ENCODE measurements around the gene EBP. TPM values are rescaled to one million over a fixed set of nuclear protein-coding genes. Genes with fewer than 3 reads are reported as not detected.
A peak's percentile ranks its signal among the peaks of the same experiment; 100 is the strongest.

Gene EBP
- total RNA-seq, 1 donor from 2014 or later: 73.1 TPM

GRCh38 chrX:48492293-48492910 is 29.2 kb upstream of the EBP start:
- peaks cover 6% of the 10 kb centered on the region for H3K9me3 Mint-ChIP-seq (ENCODE audit: low read depth)
- H3K27ac Mint-ChIP-seq: no peak overlapping the region
- no peak for TF ChIP-seq CTCF (IDR thresholded peaks at IDR 0.05; ENCODE audit: unreplicated experiment)

GRCh38 chrX:48493890-48494364 is 27.7 kb upstream of the EBP start:
- H3K4me3 Mint-ChIP-seq (ENCODE audit: low read depth): no peak overlapping the region
- no peaks in the 10 kb centered on the region for H3K4me1 Mint-ChIP-seq (ENCODE audit: low read depth)
- no peak for DNase-seq (ENCODE audit: low spot score, unreplicated experiment)
- no peaks in the 10 kb centered on the region for H3K36me3 Mint-ChIP-seq (ENCODE audit: insufficient read depth)
- no peaks in the 10 kb centered on the region for H3K27me3 Mint-ChIP-seq
- H3K27ac Mint-ChIP-seq: no peak overlapping the region
- TF ChIP-seq CTCF (IDR thresholded peaks at IDR 0.05; ENCODE audit: unreplicated experiment): peak; percentile 49
- peaks cover 2% of the 10 kb centered on the region for H3K9me3 Mint-ChIP-seq (ENCODE audit: low read depth)

More at GRCh38 chrX:48492293-48492910, 29.2 kb upstream of the EBP start:
- H3K27me3 Mint-ChIP-seq: no peaks in the 10 kb centered on the region
- no peaks in the 10 kb centered on the region for H3K36me3 Mint-ChIP-seq (ENCODE audit: insufficient read depth)
- H3K4me3 Mint-ChIP-seq (ENCODE audit: low read depth): no peak overlapping the region
- no peaks in the 10 kb centered on the region for H3K4me1 Mint-ChIP-seq (ENCODE audit: low read depth)
- DNase-seq (ENCODE audit: low spot score, unreplicated experiment): no peak

GRCh38 chrX:48496660-48497059 is 24.9 kb upstream of the EBP start:
- Mint-ChIP-seq H3K27ac (peak overlapping the region; percentile 1), H3K4me1 (ENCODE audit: low read depth) (no peaks in the 10 kb centered on the region), H3K36me3 (ENCODE audit: insufficient read depth) (no peaks in the 10 kb centered on the region), H3K27me3 (no peaks in the 10 kb centered on the region), H3K4me3 (ENCODE audit: low read depth) (no peak overlapping the region), H3K9me3 (ENCODE audit: low read depth) (peaks cover 7% of the 10 kb centered on the region)
- no peak for TF ChIP-seq CTCF (IDR thresholded peaks at IDR 0.05; ENCODE audit: unreplicated experiment)
- DNase-seq (ENCODE audit: low spot score, unreplicated experiment): no peak

- H3K27ac Mint-ChIP-seq: no peak overlapping the region
- no peak overlapping the region for H3K4me3 Mint-ChIP-seq (ENCODE audit: low read depth)
- DNase-seq (ENCODE audit: low spot score, unreplicated experiment): no peak
- no peaks in the 10 kb centered on the region for H3K4me1 Mint-ChIP-seq (ENCODE audit: low read depth)
- peaks cover 8% of the 10 kb centered on the region for H3K9me3 Mint-ChIP-seq (ENCODE audit: low read depth)
- no peaks in the 10 kb centered on the region for H3K36me3 Mint-ChIP-seq (ENCODE audit: insufficient read depth)
- H3K27me3 Mint-ChIP-seq: no peaks in the 10 kb centered on the region
- no peak for TF ChIP-seq CTCF (IDR thresholded peaks at IDR 0.05; ENCODE audit: unreplicated experiment)
These were observed 23.7 kb upstream of the EBP start for GRCh38 chrX:48497871-48498270.

- peaks cover 9% of the 10 kb centered on the region for H3K9me3 Mint-ChIP-seq (ENCODE audit: low read depth)
- H3K27me3 Mint-ChIP-seq: no peaks in the 10 kb centered on the region
- DNase-seq (ENCODE audit: low spot score, unreplicated experiment): no peak
- H3K27ac Mint-ChIP-seq: no peak overlapping the region
- H3K4me1 Mint-ChIP-seq (ENCODE audit: low read depth): no peaks in the 10 kb centered on the region
- no peaks in the 10 kb centered on the region for H3K36me3 Mint-ChIP-seq (ENCODE audit: insufficient read depth)
- no peak overlapping the region for H3K4me3 Mint-ChIP-seq (ENCODE audit: low read depth)
- TF ChIP-seq CTCF (IDR thresholded peaks at IDR 0.05; ENCODE audit: unreplicated experiment): no peak
These were observed 23.2 kb upstream of the EBP start for GRCh38 chrX:48498374-48498809.
